Endothelial cell of umbilical vein (primary cell): ENCODE results near the gene CD40. TPM values are rescaled to one million over a fixed set of nuclear protein-coding genes. Genes with fewer than 3 reads are reported as not detected.
"Not testable (repeated sequence)": the region's sequence is repeated elsewhere in the genome, so short reads cannot be mapped to it uniquely, and the experiment has no call there.

Experiments
- BruUV-seq: library from RNA; stranded (reverse); fragments of 400-500 nt; replicated peaks from 2 replicates; lab custom pipeline; 2021; lab: Mats Ljungman, UMichigan
- CTCF ChIA-PET: fragments of 300-600, 350-600 bp; sonication (Branson Sonifier 250); formaldehyde crosslinking; loops from one replicate; lab custom pipeline; 2021; ENCODE audit warnings: antibody characterized with exemption, inconsistent platforms; lab: Charles Lee
- POLR2A ChIA-PET: fragments of 300-600, 350-600 bp; sonication (Branson Sonifier 250); formaldehyde crosslinking; loops from one replicate; lab custom pipeline; 2021; ENCODE audit warnings: antibody characterized with exemption, inconsistent platforms; lab: Charles Lee
- DNase-seq: peaks from one replicate; pipeline ENCODE4 v3.0.0-alpha.2; 2011; ENCODE audit warnings: low read depth, low spot score
- FAIRE-seq: peaks from 2 replicates; lab custom pipeline; 2011; peaks lifted over from hg19 to GRCh38; lab: Jason Lieb, UNC
- H2AFZ ChIP-seq: 2 replicates; pipeline ENCODE4 v1.6.0; 2012; ENCODE audit warnings: low read depth, low read length, control low read depth, inconsistent platforms
- H3K27ac ChIP-seq: 2 replicates; pipeline ENCODE4 v1.5.1; 2011; ENCODE audit warnings: low read depth, mild to moderate bottlenecking, control low read depth, low read length, moderate library complexity; ENCODE audit not compliant: insufficient read depth
- H3K27me3 ChIP-seq, 2 experiments: 2 replicates each; pipeline versions ENCODE4 v1.6.0 to v1.6.1; 2011; ENCODE audit warnings: low read length in 2 of 2, mixed read lengths in 1 of 2; ENCODE audit not compliant: control insufficient read depth in 2 of 2, insufficient read depth in 2 of 2
- H3K36me3 ChIP-seq, 2 experiments: 2 replicates in 1 of 2; 3 replicates in 1 of 2; pipeline ENCODE4 v1.5.1; 2011; ENCODE audit warnings: low read length in 2 of 2, mild to moderate bottlenecking in 1 of 2, moderate library complexity in 1 of 2; ENCODE audit not compliant: control insufficient read depth in 2 of 2, insufficient read depth in 2 of 2; ENCODE audit errors: extremely low read depth in 1 of 2
- H3K4me1 ChIP-seq: 3 replicates; pipeline ENCODE4 v1.5.1; 2011; ENCODE audit warnings: mild to moderate bottlenecking, low read length; ENCODE audit not compliant: control insufficient read depth, insufficient read depth; ENCODE audit errors: extremely low read depth
- H3K4me2 ChIP-seq: 2 replicates; pipeline ENCODE4 v1.6.1; 2011; ENCODE audit warnings: low read length, control low read depth, mixed read lengths; ENCODE audit not compliant: insufficient read depth
- H3K4me3 ChIP-seq, 3 experiments: fragments of 200-600 bp in 1 of 3; sonication (generic), shearing (Covaris generic) in 1 of 3; replicated peaks in 1 of 3; 2 replicates each; pipeline ENCODE4 v1.5.1; 2011 to 2016; ENCODE audit warnings: control low read depth in 3 of 3, low read length in 3 of 3, mild to moderate bottlenecking in 2 of 3, inconsistent platforms in 1 of 3, low read depth in 1 of 3, moderate library complexity in 1 of 3; ENCODE audit not compliant: insufficient read depth in 1 of 3
- H3K79me2 ChIP-seq: 2 replicates; pipeline ENCODE4 v1.6.0; 2012; ENCODE audit warnings: low read length, inconsistent platforms; ENCODE audit not compliant: control insufficient read depth, insufficient read depth
- H3K9ac ChIP-seq: replicated peaks from 2 replicates; pipeline ENCODE3; 2011; ENCODE audit warnings: low read length, control low read depth; ENCODE audit not compliant: insufficient read depth; ENCODE audit errors: extremely low read depth
- H3K9me1 ChIP-seq: replicated peaks from 3 replicates; pipeline ENCODE4 v1.6.0; 2011; ENCODE audit warnings: mild to moderate bottlenecking, low read length; ENCODE audit not compliant: control insufficient read depth, insufficient read depth; ENCODE audit errors: extremely low read depth
- H3K9me3 ChIP-seq: replicated peaks from 2 replicates; pipeline ENCODE4 v1.5.1; 2012; ENCODE audit warnings: low read length, inconsistent platforms; ENCODE audit not compliant: control insufficient read depth, insufficient read depth
- H4K20me1 ChIP-seq: replicated peaks from 2 replicates; pipeline ENCODE3; 2011; ENCODE audit warnings: mild to moderate bottlenecking, low read length; ENCODE audit not compliant: control insufficient read depth, insufficient read depth; ENCODE audit errors: extremely low read depth
- CTCF ChIP-seq, 2 donors: IDR thresholded peaks; 1 replicate in 1 of 2; 2 replicates in 1 of 2; pipeline ENCODE4 v1.5.1; 2011; ENCODE audit warnings: low read length in 2 of 2, mild to moderate bottlenecking in 2 of 2, moderate library complexity in 2 of 2, control low read depth in 1 of 2, inconsistent platforms in 1 of 2, low read depth in 1 of 2; ENCODE audit not compliant: insufficient read depth in 1 of 2; ENCODE audit errors: extremely low read depth in 1 of 2
- FOS ChIP-seq: IDR thresholded peaks from 2 replicates; pipeline ENCODE4 v1.6.1; 2011; ENCODE audit warnings: mild to moderate bottlenecking, low read length, moderate library complexity, borderline replicate concordance; ENCODE audit not compliant: insufficient read depth
- GATA2 ChIP-seq: IDR thresholded peaks from 2 replicates; pipeline ENCODE4 v1.7.0; 2011; ENCODE audit warnings: low read depth, mild to moderate bottlenecking, moderate library complexity, mixed read lengths, low read length; ENCODE audit not compliant: insufficient read length, insufficient read depth
- MAX ChIP-seq: IDR thresholded peaks from 2 replicates; pipeline ENCODE4 v1.6.1; 2011; ENCODE audit not compliant: insufficient read depth, insufficient read length
- MYC ChIP-seq: IDR thresholded peaks from one replicate; pipeline ENCODE4 v1.6.1; 2011; ENCODE audit warnings: mild to moderate bottlenecking, low read depth, low read length
- POLR2A ChIP-seq: IDR thresholded peaks from 2 replicates; pipeline ENCODE4 v1.6.1; 2012; ENCODE audit warnings: low read depth, mild to moderate bottlenecking, control low read depth, low read length
- POLR2AphosphoS5 ChIP-seq: IDR thresholded peaks from 2 replicates; pipeline ENCODE4 v1.6.1; 2012; ENCODE audit warnings: low read depth, mild to moderate bottlenecking, control low read depth, low read length, moderate library complexity; ENCODE audit not compliant: insufficient read depth
- dilution Hi-C: fragments of 300-500 bp; cut with MboI; formaldehyde crosslinking; loops from one replicate; pipeline ENCODE4 v1.15.0; 2019; ENCODE audit warnings: low sequenced_read_pairs; ENCODE audit not compliant: extremely low pct_ligation_motif_present
- intact Hi-C: fragments of 100-400 bp; cut with micrococcal nuclease; formaldehyde crosslinking; loops from one replicate; pipeline ENCODE4 v1.10.0; 2022
- polyA plus RNA-seq, 4 experiments: library from polyadenylated mRNA; depleted of rRNA in 3 of 4; stranded (reverse) in 3 of 4; unstranded in 1 of 4; fragments of >200 nt; gene quantifications; 2 replicates each; pipeline versions ENCODE4 v1.2.1 to v1.2.3, GENCODE V29; 2011 to 2012; ENCODE audit warnings: missing spikeins in 1 of 4
- total RNA-seq: library from RNA; stranded (reverse); gene quantifications from 2 replicates; pipeline ENCODE4 v1.2.3, GENCODE V29; 2021

The CD40 gene
- total and polyA plus RNA-seq, 2 donors (not counting 3 experiments of a cell fraction or from before 2014, with no cell fraction given), result 36.6 to 38.3 TPM

- Histone ChIP-seq H3K27me3 (peaks cover 0 to 2% of the 10 kb centered on the region in 2 experiments), H3K4me1 (peaks cover 26% of the 10 kb centered on the region), H3K79me2 (peaks cover 46% of the 10 kb centered on the region), H3K9me1 (no peaks in the 10 kb centered on the region), H3K4me2 (peak within 1 kb of the TSS; percentile 89), H2AFZ (peak within 1 kb of the TSS; percentile 83), H3K9me3 (no peaks in the 10 kb centered on the region), H3K27ac (peak within 1 kb of the TSS; percentile 83), H3K4me3 (peak within 1 kb of the TSS; percentile 70 to 80 (median 77)), H3K36me3 (no peaks in the 10 kb centered on the region), H4K20me1 (peaks cover 7% of the 10 kb centered on the region), H3K9ac (peak within 1 kb of the TSS; percentile 92)
- BruUV-seq, result TSS peak; percentile 67
- TF ChIP-seq MYC (peak; percentile 83), CTCF (IDR thresholded peaks at IDR 0.05; ENCODE audit: extremely low read depth in 1 of 2, insufficient read depth in 1 of 2, low read depth in 1 of 2, low read length in 2 of 2) (peak in 1 of 2 donors; percentile 15), MAX (no peak), POLR2A (peak; percentile 85), GATA2 (no peak), POLR2AphosphoS5 (peak; percentile 97), FOS (no peak)
- ChIA-PET CTCF (interaction anchor here (1.3 to 4.2 kb wide), 6 partner anchors 10 to 119 kb away, joined by 4 to 24 read pairs (median 10); no protein-coding TSS in a partner anchor), POLR2A (no interaction called here)
- peak; percentile 93 for FAIRE-seq
- peak; percentile 94 for DNase-seq
- intact Hi-C loops, result loop anchor here (1.0 to 10.0 kb wide), 6 partner anchors 29 to 599 kb away; partner anchors contain the start of genes CD40, TP53RK, UBE2C and ZNF335
- dilution Hi-C loops, result no loop called here
Observed at GRCh38 chr20:46089417-46090388, 28.4 kb upstream of the CD40 start, which contains the start of gene NCOA5. NCOA5 (minus strand) TSS chr20:46089962; CDS start chr20:46079424, 10,538 bp downstream.

GRCh38 chr20:46091622-46092535 is 26.2 kb upstream of the CD40 start:
- POLR2A ChIA-PET, FAIRE-seq, H4K20me1 ChIP-seq, H3K9me3 ChIP-seq, BruUV-seq, H3K4me2 ChIP-seq, DNase-seq, H3K9me1 ChIP-seq, H3K27me3 ChIP-seq, H2AFZ ChIP-seq, H3K4me3 ChIP-seq, H3K9ac ChIP-seq, H3K36me3 ChIP-seq, dilution Hi-C loops, CTCF ChIA-PET, H3K27ac ChIP-seq: not testable (repeated sequence)
- intact Hi-C loops, result loop anchor here (2.0 kb wide), 1 partner anchor 27 kb away; the partner anchor contains the start of gene CD40
- H3K79me2 ChIP-seq, result peaks cover 24% of the 10 kb centered on the region
- peaks cover 19% of the 10 kb centered on the region for H3K4me1 ChIP-seq
